H9 (cell line): ENCODE data around the gene RHOD. TPM values are rescaled to one million over a fixed set of nuclear protein-coding genes. Genes with fewer than 3 reads are reported as not detected.

Experiments used
- DNase-seq: peaks from one replicate; pipeline ENCODE4 v3.0.0-alpha.2; 2017
- H2AFZ ChIP-seq: one replicate; pipeline ENCODE4 v1.6.1; 2013; ENCODE audit warnings: mild to moderate bottlenecking, low read length, control low read depth, moderate library complexity
- H2AK5ac ChIP-seq: 2 replicates; pipeline ENCODE4 v1.6.1; 2013; ENCODE audit warnings: low read length, control low read depth, mixed read lengths; ENCODE audit not compliant: insufficient read length
- H2BK120ac ChIP-seq: one replicate; pipeline ENCODE4 v1.6.1; 2013; ENCODE audit warnings: low read depth, mild to moderate bottlenecking, low read length, control low read depth, inconsistent platforms; ENCODE audit not compliant: poor library complexity, severe bottlenecking
- H2BK12ac ChIP-seq: 2 replicates; pipeline ENCODE4 v1.6.1; 2013; ENCODE audit warnings: low read length, control low read depth, mixed read lengths, low read depth; ENCODE audit not compliant: insufficient read length
- H2BK15ac ChIP-seq: 2 replicates; pipeline ENCODE4 v1.6.1; 2013; ENCODE audit warnings: low read depth, low read length, control low read depth
- H2BK20ac ChIP-seq: one replicate; pipeline ENCODE4 v1.6.1; 2013; ENCODE audit warnings: low read depth, mild to moderate bottlenecking, low read length, control low read depth, inconsistent platforms; ENCODE audit not compliant: poor library complexity, severe bottlenecking
- H2BK5ac ChIP-seq: 2 replicates; pipeline ENCODE4 v1.6.1; 2013; ENCODE audit warnings: low read length, control low read depth, mixed read lengths; ENCODE audit not compliant: insufficient read length
- H3K14ac ChIP-seq: 2 replicates; pipeline ENCODE4 v1.6.1; 2013; ENCODE audit warnings: low read length, control low read depth; ENCODE audit not compliant: insufficient read depth
- H3K18ac ChIP-seq: 2 replicates; pipeline ENCODE4 v1.6.1; 2013; ENCODE audit warnings: low read depth, mild to moderate bottlenecking, mixed read lengths, low read length, control low read depth; ENCODE audit not compliant: insufficient read length
- H3K23ac ChIP-seq: 2 replicates; pipeline ENCODE4 v1.6.1; 2013; ENCODE audit warnings: low read length, control low read depth, mixed read lengths, low read depth; ENCODE audit not compliant: insufficient read length
- H3K23me2 ChIP-seq: 2 replicates; pipeline ENCODE4 v1.6.1; 2013; ENCODE audit warnings: low read depth, mild to moderate bottlenecking, mixed read lengths, low read length, control low read depth; ENCODE audit not compliant: insufficient read length, poor library complexity, severe bottlenecking
- H3K27ac ChIP-seq: 2 replicates; pipeline ENCODE4 v1.5.1; 2013; ENCODE audit warnings: low read length, control low read depth, mixed read lengths, low read depth; ENCODE audit not compliant: insufficient read length
- H3K27me3 ChIP-seq: 2 replicates; pipeline ENCODE4 v1.6.1; 2013; ENCODE audit warnings: low read length, control low read depth, inconsistent platforms; ENCODE audit not compliant: insufficient read depth
- H3K4ac ChIP-seq: 2 replicates; pipeline ENCODE4 v1.6.1; 2013; ENCODE audit warnings: low read depth, mild to moderate bottlenecking, control low read depth, inconsistent platforms, low read length, moderate library complexity
- H3K4me1 ChIP-seq: 2 replicates; pipeline ENCODE4 v1.6.1; 2013; ENCODE audit warnings: low read length, control low read depth, inconsistent platforms; ENCODE audit not compliant: insufficient read depth
- H3K4me2 ChIP-seq: 2 replicates; pipeline ENCODE4 v1.6.1; 2013; ENCODE audit warnings: low read length, control low read depth, mixed read lengths; ENCODE audit not compliant: insufficient read length, insufficient read depth
- H3K56ac ChIP-seq: 2 replicates; pipeline ENCODE4 v1.6.1; 2013; ENCODE audit warnings: low read depth, mild to moderate bottlenecking, mixed read lengths, low read length, control low read depth; ENCODE audit not compliant: insufficient read length
- H3K79me1 ChIP-seq: 2 replicates; pipeline ENCODE4 v1.6.1; 2013; ENCODE audit warnings: low read depth, mild to moderate bottlenecking, moderate library complexity, low read length, control low read depth, inconsistent platforms; ENCODE audit not compliant: insufficient read depth, poor library complexity, severe bottlenecking
- H3K79me2 ChIP-seq: 2 replicates; pipeline ENCODE4 v1.6.1; 2013; ENCODE audit warnings: low read length, control low read depth, inconsistent platforms; ENCODE audit not compliant: insufficient read depth
- H3K9ac ChIP-seq: 2 replicates; pipeline ENCODE4 v1.6.1; 2013; ENCODE audit warnings: low read length, control low read depth, mixed read lengths; ENCODE audit not compliant: insufficient read length; ENCODE audit errors: extremely low read depth
- H3K9me3 ChIP-seq: one replicate; pipeline ENCODE4 v1.6.1; 2013; ENCODE audit warnings: low read depth, low read length, inconsistent platforms; ENCODE audit not compliant: control insufficient read depth
- H3T11ph ChIP-seq: one replicate; pipeline ENCODE4 v1.6.1; 2013; ENCODE audit warnings: mild to moderate bottlenecking, low read length, control low read depth, inconsistent platforms
- H4K20me1 ChIP-seq: one replicate; pipeline ENCODE4 v1.6.1; 2013; ENCODE audit not compliant: control insufficient read depth, insufficient read length, insufficient read depth
- H4K5ac ChIP-seq: 2 replicates; pipeline ENCODE4 v1.6.1; 2013; ENCODE audit warnings: low read depth, mild to moderate bottlenecking, mixed read lengths, low read length, control low read depth; ENCODE audit not compliant: insufficient read length
- H4K8ac ChIP-seq: replicated peaks from 2 replicates; pipeline ENCODE4 v1.6.1; 2013; ENCODE audit warnings: low read length, control low read depth, mixed read lengths, low read depth; ENCODE audit not compliant: insufficient read length
- H4K91ac ChIP-seq: 2 replicates; pipeline ENCODE4 v1.6.1; 2013; ENCODE audit warnings: low read depth, mild to moderate bottlenecking, moderate library complexity, mixed read lengths, low read length, control low read depth; ENCODE audit not compliant: insufficient read length
- H3K27ac Mint-ChIP-seq, 3 experiments: 2 replicates in 2 of 3; 3 replicates in 1 of 3; pipeline ENCODE4 v1.8.0; 2020 to 2021; ENCODE audit warnings: mixed read lengths in 3 of 3, mild to moderate bottlenecking in 1 of 3, moderate library complexity in 1 of 3
- H3K27me3 Mint-ChIP-seq: 2 replicates; pipeline ENCODE4 v1.8.0; 2021; ENCODE audit warnings: low read depth, mild to moderate bottlenecking, moderate library complexity, mixed read lengths
- H3K36me3 Mint-ChIP-seq, 3 experiments: 2 replicates in 2 of 3; 3 replicates in 1 of 3; pipeline ENCODE4 v1.8.0; 2020 to 2021; ENCODE audit warnings: low read depth in 3 of 3, mixed read lengths in 3 of 3; ENCODE audit not compliant: insufficient read depth in 1 of 3
- H3K4me1 Mint-ChIP-seq, 2 experiments: 2 replicates each; pipeline ENCODE4 v1.8.0; 2020; ENCODE audit warnings: mixed read lengths in 2 of 2
- H3K4me3 Mint-ChIP-seq, 2 experiments: 2 replicates in 1 of 2; 3 replicates in 1 of 2; pipeline ENCODE4 v1.8.0; 2020 to 2021; ENCODE audit warnings: mild to moderate bottlenecking in 2 of 2, mixed read lengths in 2 of 2, moderate library complexity in 1 of 2
- H3K9me3 Mint-ChIP-seq, 2 experiments: 2 replicates in 1 of 2; 3 replicates in 1 of 2; pipeline ENCODE4 v1.8.0; 2020; ENCODE audit warnings: mild to moderate bottlenecking in 2 of 2, mixed read lengths in 2 of 2, moderate library complexity in 1 of 2
- CTCF ChIP-seq: fragments of 200-600 bp; sonication (generic); conservative IDR thresholded peaks from 3 replicates; pipeline ENCODE4 v1.8.0; 2021; ENCODE audit warnings: antibody characterized with exemption, mild to moderate bottlenecking
- whole genome bisulfite sequencing: extraction: QIAGEN DNeasy Blood & Tissue Kit; methylation state at CpG from one replicate; pipeline ENCODE4 v1.1.7; 2013; ENCODE audit warnings: missing lambda C conversion rate, low lambda C conversion rate, mixed read lengths; ENCODE audit not compliant: insufficient read length; ENCODE audit errors: extremely low coverage; 5-methylcytosine and 5-hydroxymethylcytosine counted together
- total RNA-seq: library from RNA; stranded (reverse); gene quantifications from 2 replicates; pipeline ENCODE4 v1.2.1, GENCODE V29; 2021

The RHOD gene
- total RNA-seq, 1 experiment from 2014 or later: 14.8 TPM

- H3K4me2 ChIP-seq: no peak overlapping the region
- Mint-ChIP-seq H3K9me3 (no peaks in the 10 kb centered on the region), H3K4me3 (no peak overlapping the region), H3K4me1 (peaks cover 0 to 9% of the 10 kb centered on the region in 2 experiments; a peak in 1 of 4 replicates), H3K27me3 (no peaks in the 10 kb centered on the region; the same call in 1 of the 2 replicates), H3K36me3 (no peaks in the 10 kb centered on the region), H3K27ac (no peak overlapping the region)
- no peak overlapping the region for H2BK15ac ChIP-seq
- no peaks in the 10 kb centered on the region for H3K27me3 ChIP-seq
- no peak overlapping the region for H2AK5ac ChIP-seq
- H4K5ac ChIP-seq: no peak overlapping the region
- no peak overlapping the region for H2BK120ac ChIP-seq
- no peaks in the 10 kb centered on the region for H3K9me3 ChIP-seq
- H3K4me1 ChIP-seq: no peaks in the 10 kb centered on the region
- no peak overlapping the region for H3K27ac ChIP-seq
- TF ChIP-seq CTCF: no peak
- no peak overlapping the region for H3K56ac ChIP-seq
- no peak overlapping the region for H2BK12ac ChIP-seq
- H3K23ac ChIP-seq: no peak overlapping the region
- WGBS: no CpG with 5 or more reads among the region's 14 CpGs
- H4K8ac ChIP-seq: no peak overlapping the region
- H3K79me1 ChIP-seq: no peaks in the 10 kb centered on the region
- H3K9ac ChIP-seq: no peak overlapping the region
- no peaks in the 10 kb centered on the region for H4K20me1 ChIP-seq
- H3K23me2 ChIP-seq: peaks cover 3% of the 10 kb centered on the region
- H2BK20ac ChIP-seq: no peak overlapping the region
- H4K91ac ChIP-seq: no peak overlapping the region
- no peak for DNase-seq
- no peak overlapping the region for H2AFZ ChIP-seq
- H3T11ph ChIP-seq: no peak overlapping the region
- H2BK5ac ChIP-seq: no peak overlapping the region
- peak overlapping the region; percentile 72; the same call in 1 of the 2 replicates for H3K14ac ChIP-seq
- no peak overlapping the region for H3K18ac ChIP-seq
- no peak overlapping the region for H3K4ac ChIP-seq
- H3K79me2 ChIP-seq: no peaks in the 10 kb centered on the region
These were observed 12.2 kb upstream of the RHOD start for GRCh38 chr11:67044496-67044895.
